Loucy (cell line): ENCODE measurements around the gene ZMYND8.

Source experiments
- H2AFZ ChIP-seq: fragments of 200-600 bp; sonication (generic); 2 replicates; pipeline ENCODE4 v1.6.0; 2016; ENCODE audit warnings: antibody characterized with exemption, mild to moderate bottlenecking, low read length, moderate library complexity
- H3F3A ChIP-seq: fragments of 200-600 bp; 2 replicates; pipeline ENCODE4 v1.6.0; 2016; ENCODE audit warnings: antibody characterized with exemption, low read depth, mild to moderate bottlenecking
- H3K27me3 ChIP-seq: fragments of 200-600 bp; sonication (generic); 2 replicates; pipeline ENCODE4 v1.6.1; 2014; ENCODE audit warnings: low read length, mild to moderate bottlenecking; ENCODE audit not compliant: insufficient read depth, poor library complexity, severe bottlenecking
- H3K36me3 ChIP-seq: fragments of 200-600 bp; sonication (generic); 2 replicates; pipeline ENCODE4 v1.6.1; 2016; ENCODE audit warnings: low read length; ENCODE audit not compliant: insufficient read depth
- H3K4me1 ChIP-seq: fragments of 200-600 bp; sonication (generic); 2 replicates; pipeline ENCODE4 v1.5.1; 2014; ENCODE audit warnings: low read length, mild to moderate bottlenecking; ENCODE audit not compliant: insufficient read depth, poor library complexity, severe bottlenecking
- H3K4me2 ChIP-seq: fragments of 200-600 bp; sonication (generic); 2 replicates; pipeline ENCODE4 v1.6.0; 2014; ENCODE audit warnings: antibody characterized with exemption, low read length, low read depth, mild to moderate bottlenecking; ENCODE audit not compliant: poor library complexity, severe bottlenecking
- H3K4me3 ChIP-seq: fragments of 200-600 bp; sonication (generic); 2 replicates; pipeline ENCODE4 v1.5.1; 2014; ENCODE audit warnings: low read length, mild to moderate bottlenecking, mixed read lengths; ENCODE audit not compliant: poor library complexity, severe bottlenecking
- H3K79me2 ChIP-seq: fragments of 200-600 bp; sonication (generic); 2 replicates; pipeline ENCODE4 v1.6.1; 2014; ENCODE audit warnings: low read length; ENCODE audit not compliant: insufficient read depth
- H3K9ac ChIP-seq: fragments of 200-600 bp; sonication (generic); 2 replicates; pipeline ENCODE4 v1.6.0; 2014; ENCODE audit warnings: mild to moderate bottlenecking, low read depth, low read length, moderate library complexity; ENCODE audit not compliant: poor library complexity, severe bottlenecking
- H3K9me2 ChIP-seq: fragments of 200-600 bp; sonication (generic); replicated peaks from 2 replicates; pipeline ENCODE4 v1.6.1; 2016; ENCODE audit warnings: low read depth, low read length, mixed read lengths
- H3K9me3 ChIP-seq: fragments of 200-600 bp; sonication (generic); 2 replicates; pipeline ENCODE4 v1.6.1; 2014; ENCODE audit warnings: mild to moderate bottlenecking, antibody characterized with exemption, low read length, low read depth; ENCODE audit not compliant: insufficient read depth
- H4K20me1 ChIP-seq: fragments of 200-600 bp; sonication (generic); 2 replicates; pipeline ENCODE4 v1.6.0; 2014; ENCODE audit warnings: antibody characterized with exemption, low read length, mild to moderate bottlenecking; ENCODE audit not compliant: insufficient read depth, poor library complexity, severe bottlenecking
- EZH2phosphoT487 ChIP-seq: fragments of 200-600 bp; IDR thresholded peaks from 2 replicates; pipeline ENCODE4 v1.6.1; 2018; ENCODE audit warnings: antibody characterized with exemption, mild to moderate bottlenecking, moderate library complexity, borderline replicate concordance
- TF ChIP-seq, protein P1 (sequence below): fragments of 200-600 bp; sonication (generic); conservative IDR thresholded peaks from 2 replicates; pipeline ENCODE4 v1.5.1; 2014; ENCODE audit warnings: mild to moderate bottlenecking, antibody characterized with exemption, low read length

The ZMYND8 gene

DNA sequence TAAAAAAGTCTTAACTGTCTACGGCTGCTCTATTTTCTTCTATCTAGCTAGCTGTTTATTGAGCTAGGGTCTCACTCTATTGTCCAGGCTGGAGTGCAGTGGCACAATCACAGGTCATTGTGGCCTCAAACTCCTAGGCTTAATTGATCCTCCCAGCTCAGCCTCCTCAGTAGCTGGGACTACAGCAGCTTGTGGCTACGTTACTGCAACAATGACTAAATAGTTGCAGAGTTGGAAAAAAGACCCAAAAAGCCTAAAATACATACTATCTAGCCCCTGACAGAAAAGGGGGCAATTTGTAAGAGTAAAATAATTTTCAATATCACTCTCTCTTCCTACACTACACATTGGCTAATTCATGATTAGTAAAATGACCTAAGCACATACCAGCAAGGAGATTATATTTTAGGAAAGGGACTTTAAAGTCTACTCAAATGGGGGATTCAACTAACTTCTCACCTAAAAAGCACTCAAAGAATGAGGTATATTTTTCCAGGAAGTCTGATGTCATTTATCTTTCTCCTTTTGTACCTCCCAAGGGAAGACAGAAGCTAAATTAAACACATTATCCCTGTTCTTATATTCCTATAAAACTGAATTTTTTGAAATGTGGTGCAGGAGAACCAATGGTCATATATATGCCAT is 82.8 kb downstream of the ZMYND8 start:
- Histone ChIP-seq H4K20me1 (peaks cover 46% of the 10 kb centered on the region), H3K79me2 (peaks cover 41% of the 10 kb centered on the region), H3K27me3 (no peaks in the 10 kb centered on the region), H3K4me3 (no peak overlapping the region), H3K4me2 (no peak overlapping the region), H2AFZ (no peak overlapping the region), H3F3A (peaks cover 2% of the 10 kb centered on the region; the same call in 1 of the 2 replicates), H3K4me1 (no peaks in the 10 kb centered on the region), H3K9me2 (no peaks in the 10 kb centered on the region), H3K36me3 (peaks cover 85% of the 10 kb centered on the region), H3K9ac (no peak overlapping the region), H3K9me3 (no peaks in the 10 kb centered on the region)
- no peak for TF ChIP-seq EZH2phosphoT487

DNA sequence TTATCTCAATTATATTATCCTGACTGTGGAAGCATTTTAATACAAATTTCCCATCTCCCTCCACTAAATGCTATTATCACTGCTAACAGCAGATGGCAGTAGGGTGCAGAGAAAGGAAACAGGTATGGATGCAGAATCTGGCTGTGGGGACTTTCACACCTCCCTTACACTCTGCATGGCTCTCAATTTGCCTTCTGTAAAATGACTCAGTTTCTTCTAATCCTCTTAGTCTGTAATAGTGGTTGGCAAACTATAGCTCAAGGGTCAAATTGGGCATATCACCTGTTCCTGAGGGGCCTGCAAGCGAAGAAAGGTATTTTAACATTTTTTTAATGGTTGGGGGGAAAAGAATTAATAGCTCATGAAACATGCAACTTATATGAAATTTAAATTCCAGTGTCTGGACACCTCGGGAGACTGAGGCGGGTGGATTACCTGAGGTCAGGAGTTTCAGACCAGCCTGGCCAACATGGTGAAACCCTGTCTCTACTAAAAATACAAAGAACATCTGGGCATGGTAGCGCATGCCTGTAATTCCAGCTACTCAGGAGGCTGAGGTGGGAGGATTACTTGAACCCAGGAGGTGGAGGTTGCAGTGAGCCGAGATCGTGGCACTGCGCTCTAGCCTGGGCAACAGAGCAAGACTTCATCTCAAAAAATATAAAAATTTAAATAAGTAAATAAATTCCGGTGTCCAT is 83.5 kb downstream of the ZMYND8 start:
- H3K4me3 ChIP-seq: no peak overlapping the region
- no peak overlapping the region for H3K9ac ChIP-seq
- no peak overlapping the region for H3K4me2 ChIP-seq

GRCh38 chr20:47271046-47271615 is 85.4 kb downstream of the ZMYND8 start:
- TF ChIP-seq, protein P1, sequence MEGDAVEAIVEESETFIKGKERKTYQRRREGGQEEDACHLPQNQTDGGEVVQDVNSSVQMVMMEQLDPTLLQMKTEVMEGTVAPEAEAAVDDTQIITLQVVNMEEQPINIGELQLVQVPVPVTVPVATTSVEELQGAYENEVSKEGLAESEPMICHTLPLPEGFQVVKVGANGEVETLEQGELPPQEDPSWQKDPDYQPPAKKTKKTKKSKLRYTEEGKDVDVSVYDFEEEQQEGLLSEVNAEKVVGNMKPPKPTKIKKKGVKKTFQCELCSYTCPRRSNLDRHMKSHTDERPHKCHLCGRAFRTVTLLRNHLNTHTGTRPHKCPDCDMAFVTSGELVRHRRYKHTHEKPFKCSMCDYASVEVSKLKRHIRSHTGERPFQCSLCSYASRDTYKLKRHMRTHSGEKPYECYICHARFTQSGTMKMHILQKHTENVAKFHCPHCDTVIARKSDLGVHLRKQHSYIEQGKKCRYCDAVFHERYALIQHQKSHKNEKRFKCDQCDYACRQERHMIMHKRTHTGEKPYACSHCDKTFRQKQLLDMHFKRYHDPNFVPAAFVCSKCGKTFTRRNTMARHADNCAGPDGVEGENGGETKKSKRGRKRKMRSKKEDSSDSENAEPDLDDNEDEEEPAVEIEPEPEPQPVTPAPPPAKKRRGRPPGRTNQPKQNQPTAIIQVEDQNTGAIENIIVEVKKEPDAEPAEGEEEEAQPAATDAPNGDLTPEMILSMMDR: no peak
- no peak for TF ChIP-seq EZH2phosphoT487
- 0 out of 2 replicates have a peak, but pooled peaks cover 2% of the 10 kb centered on the region for H3F3A ChIP-seq
- H3K36me3 ChIP-seq: peaks cover 85% of the 10 kb centered on the region

More for the DNA sequence above, 83.5 kb downstream of the ZMYND8 start:
- TF ChIP-seq, protein P1: peak; percentile 88
- no peak for TF ChIP-seq EZH2phosphoT487
- H4K20me1 ChIP-seq: peaks cover 43% of the 10 kb centered on the region
- peaks cover 44% of the 10 kb centered on the region for H3K79me2 ChIP-seq
- H3K27me3 ChIP-seq: no peaks in the 10 kb centered on the region
- peaks cover 81% of the 10 kb centered on the region for H3K36me3 ChIP-seq
- no peaks in the 10 kb centered on the region for H3K9me2 ChIP-seq
- H3K4me1 ChIP-seq: no peaks in the 10 kb centered on the region
- no peak overlapping the region for H2AFZ ChIP-seq
- H3F3A ChIP-seq: peaks cover 2% of the 10 kb centered on the region; the same call in 1 of the 2 replicates
- H3K9me3 ChIP-seq: no peaks in the 10 kb centered on the region

More at GRCh38 chr20:47271046-47271615, 85.4 kb downstream of the ZMYND8 start:
- H3K27me3 ChIP-seq: no peaks in the 10 kb centered on the region
- no peaks in the 10 kb centered on the region for H3K9me2 ChIP-seq
- peaks cover 45% of the 10 kb centered on the region for H4K20me1 ChIP-seq
- H2AFZ ChIP-seq: no peak overlapping the region
- H3K79me2 ChIP-seq: peaks cover 60% of the 10 kb centered on the region
- no peaks in the 10 kb centered on the region for H3K9me3 ChIP-seq
- H3K4me3 ChIP-seq: no peak overlapping the region
- no peak overlapping the region for H3K9ac ChIP-seq
- H3K4me2 ChIP-seq: no peak overlapping the region
- H3K4me1 ChIP-seq: no peaks in the 10 kb centered on the region
